Cardiac muscle cell (in vitro differentiated cells and primary cell): ENCODE measurements around the gene ACVR1C. TPM values are rescaled to one million over a fixed set of nuclear protein-coding genes. Genes with fewer than 3 reads are reported as not detected.

Source experiments
- DNase-seq, 2 donors: peaks; one replicate each; pipeline versions ENCODE4 v3.0.0 to v3.0.0-alpha.2; 2010 to 2017; ENCODE audit warnings: low read depth in 1 of 2, low spot score in 1 of 2
- H3K27ac ChIP-seq: fragments of 200-600 bp; sonication (generic); 2 replicates; pipeline ENCODE4 v1.5.1; 2016
- H3K27me3 ChIP-seq: fragments of 200-600 bp; sonication (generic); 2 replicates; pipeline ENCODE4 v1.6.0; 2016; ENCODE audit warnings: control low read depth
- H3K36me3 ChIP-seq: fragments of 200-600 bp; sonication (generic); 2 replicates; pipeline ENCODE4 v1.5.1; 2016; ENCODE audit warnings: control low read depth
- H3K4me1 ChIP-seq: fragments of 200-600 bp; sonication (generic); 2 replicates; pipeline ENCODE4 v1.8.1; 2017; ENCODE audit warnings: low read depth, mild to moderate bottlenecking, mixed run types
- H3K4me3 ChIP-seq: fragments of 200-600 bp; sonication (generic); 2 replicates; pipeline ENCODE4 v1.5.1; 2016; ENCODE audit warnings: mild to moderate bottlenecking
- H3K9me3 ChIP-seq: fragments of 200-600 bp; sonication (generic); 2 replicates; pipeline ENCODE4 v1.5.1; 2017; ENCODE audit warnings: low read depth, mild to moderate bottlenecking, control low read depth
- CTCF ChIP-seq: IDR thresholded peaks from 2 replicates; pipeline ENCODE4 v1.5.1; 2012; ENCODE audit warnings: low read depth, mild to moderate bottlenecking, low read length
- polyA plus RNA-seq: library from polyadenylated mRNA; unstranded; fragments of >200 nt; fragmentation: Nextera tagmentation; extraction: Ambion mirVana; gene quantifications from 2 replicates; pipeline ENCODE4 v1.2.1, GENCODE V29; 2016
- total RNA-seq: library from RNA; depleted of rRNA; stranded (reverse); fragments of >200 nt; gene quantifications from 2 replicates; pipeline ENCODE4 v1.2.3, GENCODE V29; 2016

ACVR1C gene
- total and polyA plus RNA-seq, 2 experiments from 2014 or later: 0.09 TPM; not detected in 1

- H3K27me3 ChIP-seq: no peaks in the 10 kb centered on the region
- no peak overlapping the region for H3K27ac ChIP-seq
- no peaks in the 10 kb centered on the region for H3K9me3 ChIP-seq
- DNase-seq: no peak
- TF ChIP-seq CTCF: no peak
- H3K4me3 ChIP-seq: no peak overlapping the region
- no peaks in the 10 kb centered on the region for H3K4me1 ChIP-seq
- H3K36me3 ChIP-seq: no peaks in the 10 kb centered on the region
Observed at GRCh38 chr2:157559461-157559860, 69.2 kb downstream of the ACVR1C start.

- DNase-seq: no peak
- Histone ChIP-seq H3K4me1 (no peaks in the 10 kb centered on the region), H3K36me3 (no peaks in the 10 kb centered on the region), H3K27ac (no peak overlapping the region), H3K4me3 (no peak overlapping the region), H3K27me3 (no peaks in the 10 kb centered on the region), H3K9me3 (no peaks in the 10 kb centered on the region)
- no peak for TF ChIP-seq CTCF
Observed at GRCh38 chr2:157559061-157559460, 69.6 kb downstream of the ACVR1C start.

- Histone ChIP-seq H3K4me1 (no peaks in the 10 kb centered on the region), H3K9me3 (no peaks in the 10 kb centered on the region), H3K27ac (no peak overlapping the region), H3K4me3 (no peak overlapping the region), H3K36me3 (no peaks in the 10 kb centered on the region), H3K27me3 (no peaks in the 10 kb centered on the region)
- no peak for DNase-seq
- TF ChIP-seq CTCF: no peak
Observed at GRCh38 chr2:157557770-157558169, 70.9 kb downstream of the ACVR1C start.

- Histone ChIP-seq H3K36me3 (no peaks in the 10 kb centered on the region), H3K27ac (no peak overlapping the region), H3K4me3 (no peak overlapping the region), H3K27me3 (no peaks in the 10 kb centered on the region), H3K9me3 (no peaks in the 10 kb centered on the region), H3K4me1 (no peaks in the 10 kb centered on the region)
- no peak for TF ChIP-seq CTCF
- no peak for DNase-seq
Observed at GRCh38 chr2:157540102-157540501, 88.6 kb downstream of the ACVR1C start.

GRCh38 chr2:157538064-157538463 lies 90.6 kb downstream of the ACVR1C start:
- TF ChIP-seq CTCF: no peak

GRCh38 chr2:157536815-157537214 lies 91.8 kb downstream of the ACVR1C start:
- Histone ChIP-seq H3K36me3 (no peaks in the 10 kb centered on the region), H3K9me3 (no peaks in the 10 kb centered on the region), H3K4me1 (no peaks in the 10 kb centered on the region), H3K27ac (no peak overlapping the region), H3K4me3 (no peak overlapping the region), H3K27me3 (no peaks in the 10 kb centered on the region)
- DNase-seq: no peak
- TF ChIP-seq CTCF: no peak

More at GRCh38 chr2:157538064-157538463, 90.6 kb downstream of the ACVR1C start:
- DNase-seq: no peak
- H3K36me3 ChIP-seq: no peaks in the 10 kb centered on the region
- no peak overlapping the region for H3K4me3 ChIP-seq
- H3K9me3 ChIP-seq: no peaks in the 10 kb centered on the region
- no peak overlapping the region for H3K27ac ChIP-seq
- H3K4me1 ChIP-seq: no peaks in the 10 kb centered on the region
- no peaks in the 10 kb centered on the region for H3K27me3 ChIP-seq
